NCI-H2196 treated with DMSO at 0.1 percent for 48 hours (cell line): ENCODE results near the gene MPZL1.

ENCODE experiments used
- DNase-seq: peaks from one replicate; lab custom pipeline; 2025; ENCODE audit not compliant: unreplicated experiment; lab: John Stamatoyannopoulos, UW

MPZL1 gene

GRCh38 chr1:167721617-167722151 is at the start of gene MPZL1:
TSS of gene MPZL1 (plus strand) at chr1:167721982. CDS start at chr1:167722152, 170 bp downstream.
- peak; percentile 76 for DNase-seq

- DNase-seq: no peak
These were observed 49.0 kb upstream of the MPZL1 start for GRCh38 chr1:167672831-167673230.

- DNase-seq: no peak
These were observed 48.5 kb upstream of the MPZL1 start for GRCh38 chr1:167673265-167673664.

GRCh38 chr1:167674156-167674555 is 47.6 kb upstream of the MPZL1 start:
- DNase-seq: no peak

- DNase-seq: no peak
These were observed 46.3 kb upstream of the MPZL1 start for GRCh38 chr1:167675440-167675839.

GRCh38 chr1:167676205-167676915 is 45.4 kb upstream of the MPZL1 start:
- no peak for DNase-seq

- DNase-seq: no peak
These were observed 44.6 kb upstream of the MPZL1 start for GRCh38 chr1:167676916-167677848.

- DNase-seq: no peak
These were observed 43.4 kb upstream of the MPZL1 start for GRCh38 chr1:167678422-167678821.

- no peak for DNase-seq
These were observed 42.9 kb upstream of the MPZL1 start for GRCh38 chr1:167678838-167679237.

- DNase-seq: no peak
These were observed 42.1 kb upstream of the MPZL1 start for GRCh38 chr1:167679714-167680113.

- no peak for DNase-seq
These were observed 40.8 kb upstream of the MPZL1 start for GRCh38 chr1:167681024-167681423.

- no peak for DNase-seq
These were observed 40.2 kb upstream of the MPZL1 start for GRCh38 chr1:167681451-167682098.

- DNase-seq: no peak
These were observed 38.6 kb upstream of the MPZL1 start for GRCh38 chr1:167683226-167683625.

- DNase-seq: no peak
These were observed 37.9 kb upstream of the MPZL1 start for GRCh38 chr1:167683641-167684502.

- no peak for DNase-seq
These were observed 35.9 kb upstream of the MPZL1 start for GRCh38 chr1:167685844-167686243.

- DNase-seq: peak; percentile 26
These were observed 33.8 kb upstream of the MPZL1 start for GRCh38 chr1:167687919-167688519.

- DNase-seq: no peak
These were observed 32.2 kb upstream of the MPZL1 start for GRCh38 chr1:167689567-167689920.

- DNase-seq: no peak
These were observed 31.7 kb upstream of the MPZL1 start for GRCh38 chr1:167690053-167690452.

- no peak for DNase-seq
These were observed 28.2 kb upstream of the MPZL1 start for GRCh38 chr1:167693425-167694045.

GRCh38 chr1:167694691-167695090 is 27.1 kb upstream of the MPZL1 start:
- no peak for DNase-seq
